Adipose tissue (tissue), 3 donors: ENCODE results near the gene GALNT8. TPM values are rescaled to one million over a fixed set of nuclear protein-coding genes. Genes with fewer than 3 reads are reported as not detected.
"Not testable (repeated sequence)": the region's sequence is repeated elsewhere in the genome, so short reads cannot be mapped to it uniquely, and the experiment has no call there.

Experiments
- H3K27ac ChIP-seq: one replicate; pipeline ENCODE4 v1.5.1; 2013; ENCODE audit warnings: low read depth, low read length
- WGBS, 3 donors: extraction: QIAGEN DNeasy Blood & Tissue Kit; methylation state at CpG; one replicate each; pipeline ENCODE4 v1.1.7; 2013; 5-methylcytosine and 5-hydroxymethylcytosine counted together
- polyA plus RNA-seq, 3 donors: library from polyadenylated mRNA; stranded (reverse); fragments of 200-250 nt; gene quantifications; one replicate each; pipeline ENCODE4 v1.2.3, GENCODE V29; 2013
- donor health status: healthy with polysubstance abuse.
- donor health status: Bipolar disorder and iron deficiency.
- donor health status: healthy.

The GALNT8 gene
- polyA plus RNA-seq, 3 donors = 0.46 to 0.79 (median 0.48) TPM

- H3K27ac ChIP-seq = no peak overlapping the region
- 76 to 92% (median 87%) methylated on average over 4 of the region's 4 CpGs for WGBS, 3 donors
Observed at GRCh38 chr12:4738541-4738940, 18.3 kb downstream of the GALNT8 start.

GRCh38 chr12:4742416-4742970 is 22.3 kb downstream of the GALNT8 start:
- H3K27ac ChIP-seq = no peak overlapping the region
- WGBS, 3 donors = 81 to 88% (median 87%) methylated on average over 15 of the region's 15 CpGs

GRCh38 chr12:4743046-4743445 is 22.8 kb downstream of the GALNT8 start:
- 82 to 95% (median 92%) methylated on average over 4 of the region's 4 CpGs for WGBS, 3 donors
- no peak overlapping the region for H3K27ac ChIP-seq

- H3K27ac ChIP-seq = no peak overlapping the region
Observed at GRCh38 chr12:4744709-4745108, 24.5 kb downstream of the GALNT8 start.

- WGBS, 3 donors = 89 to 92% (median 92%) methylated on average over 6 of the region's 6 CpGs
- H3K27ac ChIP-seq = no peak overlapping the region
Observed at GRCh38 chr12:4745249-4745648, 25.0 kb downstream of the GALNT8 start.

GRCh38 chr12:4751654-4752053 is 31.5 kb downstream of the GALNT8 start:
- not testable (repeated sequence) for H3K27ac ChIP-seq
- 81 to 100% (median 97%) methylated on average over 1 of the region's 1 CpG for WGBS, 3 donors

- no peak overlapping the region for H3K27ac ChIP-seq
- 75 to 89% (median 81%) methylated on average over 7 of the region's 7 CpGs for WGBS, 3 donors
Observed at GRCh38 chr12:4762773-4763172, 42.6 kb downstream of the GALNT8 start.

- H3K27ac ChIP-seq = no peak overlapping the region
- 28 to 61% (median 54%) methylated on average over 18 of the region's 18 CpGs for WGBS, 3 donors
Observed at GRCh38 chr12:4763549-4763948, 43.3 kb downstream of the GALNT8 start.

- WGBS, 3 donors = 54 to 81% (median 64%) methylated on average over 6 of the region's 6 CpGs
- no peak overlapping the region for H3K27ac ChIP-seq
Observed at GRCh38 chr12:4766445-4766844, 46.2 kb downstream of the GALNT8 start.

GRCh38 chr12:4767186-4767585 is 47.0 kb downstream of the GALNT8 start:
- 83 to 88% (median 83%) methylated on average over 2 of the region's 2 CpGs for WGBS, 3 donors
- no peak overlapping the region for H3K27ac ChIP-seq

GRCh38 chr12:4768341-4768740 is 48.1 kb downstream of the GALNT8 start:
- WGBS, 3 donors = 56 to 70% (median 58%) methylated on average over 2 of the region's 2 CpGs
- H3K27ac ChIP-seq = no peak overlapping the region

GRCh38 chr12:4769073-4769472 is 48.9 kb downstream of the GALNT8 start:
- WGBS, 3 donors = 55 to 58% (median 57%) methylated on average over 5 of the region's 5 CpGs
- no peak overlapping the region for H3K27ac ChIP-seq

- WGBS, 3 donors = 64 to 90% (median 80%) methylated on average over 7 of the region's 7 CpGs
- H3K27ac ChIP-seq = no peak overlapping the region
Observed at GRCh38 chr12:4771172-4771959, 51.2 kb downstream of the GALNT8 start.

GRCh38 chr12:4771960-4772566 is 51.9 kb downstream of the GALNT8 start:
- H3K27ac ChIP-seq = no peak overlapping the region
- WGBS, 3 donors = 76 to 86% (median 77%) methylated on average over 11 of the region's 11 CpGs

- 42 to 88% (median 80%) methylated on average over 4 of the region's 4 CpGs for WGBS, 3 donors
- H3K27ac ChIP-seq = no peak overlapping the region
Observed at GRCh38 chr12:4775936-4776335, 55.7 kb downstream of the GALNT8 start.

GRCh38 chr12:4779749-4780148 is 59.5 kb downstream of the GALNT8 start:
- WGBS, 3 donors = 59 to 68% (median 59%) methylated on average over 8 of the region's 8 CpGs
- no peak overlapping the region for H3K27ac ChIP-seq

GRCh38 chr12:4780641-4781611 is 60.7 kb downstream of the GALNT8 start:
- H3K27ac ChIP-seq = no peak overlapping the region
- 51 to 63% (median 56%) methylated on average over 9 of the region's 9 CpGs for WGBS, 3 donors

- no peak overlapping the region for H3K27ac ChIP-seq
- 72 to 92% (median 90%) methylated on average over 7 of the region's 7 CpGs for WGBS, 3 donors
Observed at GRCh38 chr12:4784404-4785054, 64.3 kb downstream of the GALNT8 start.
